Measurements from ENCODE around the gene SLC15A3. TPM values are rescaled to one million over a fixed set of nuclear protein-coding genes. Genes with fewer than 3 reads are reported as not detected.
A peak's percentile ranks its signal among the peaks of the same experiment; 100 is the strongest.
"Not testable (repeated sequence)": the region's sequence is repeated elsewhere in the genome, so short reads cannot be mapped to it uniquely, and the experiment has no call there.

SLC15A3 gene
- total RNA-seq, 1 donor from 2014 or later, result 20.8 TPM

GRCh38 chr11:60910281-60910687 lies 41.7 kb downstream of the SLC15A3 start:
- intact Hi-C loops (cut with DNase I), result no loop called here

GRCh38 chr11:60909680-60910280 lies 42.2 kb downstream of the SLC15A3 start:
- ATAC-seq; intact Hi-C loops (cut with DNase I); DNase-seq (ENCODE audit: missing footprints): not testable (repeated sequence)

More at GRCh38 chr11:60910281-60910687, 41.7 kb downstream of the SLC15A3 start:
- peak; percentile 68 for DNase-seq (ENCODE audit: missing footprints)
- no peak for ATAC-seq

- DNase-seq (ENCODE audit: missing footprints), result no peak
- intact Hi-C loops (cut with DNase I), result no loop called here
- ATAC-seq, result no peak
Observed at GRCh38 chr11:60908803-60909202, 43.2 kb downstream of the SLC15A3 start.

GRCh38 chr11:60906132-60906972 lies 45.6 kb downstream of the SLC15A3 start, which contains the start of gene PRPF19:
Gene PRPF19 (minus strand): TSS chr11:60906585. CDS start chr11:60906382, 203 bp downstream.
- DNase-seq (ENCODE audit: missing footprints) (peak; percentile 97), ATAC-seq (peak; percentile 98)
- intact Hi-C loops (cut with DNase I), result no loop called here

GRCh38 chr11:60905551-60906113 lies 46.3 kb downstream of the SLC15A3 start:
- ATAC-seq (no peak), DNase-seq (ENCODE audit: missing footprints) (no peak)
- intact Hi-C loops (cut with DNase I), result no loop called here

GRCh38 chr11:60905047-60905446 lies 46.9 kb downstream of the SLC15A3 start:
- intact Hi-C loops (cut with DNase I), result no loop called here
- ATAC-seq (no peak), DNase-seq (ENCODE audit: missing footprints) (no peak)

GRCh38 chr11:60902625-60903024 lies 49.4 kb downstream of the SLC15A3 start:
- DNase-seq (ENCODE audit: missing footprints) (no peak), ATAC-seq (no peak)
- intact Hi-C loops (cut with DNase I), result no loop called here

- intact Hi-C loops (cut with DNase I), result no loop called here
- ATAC-seq (no peak), DNase-seq (ENCODE audit: missing footprints) (no peak)
Observed at GRCh38 chr11:60900673-60901404, 51.1 kb downstream of the SLC15A3 start.

GRCh38 chr11:60899977-60900376 lies 52.0 kb downstream of the SLC15A3 start:
- no peak for ATAC-seq
- intact Hi-C loops (cut with DNase I), result loop anchor here (1.0 to 2.0 kb wide), 2 partner anchors 69 to 125 kb away; no protein-coding TSS in a partner anchor

GRCh38 chr11:60899046-60899936 lies 52.7 kb downstream of the SLC15A3 start:
- ATAC-seq, result peak; percentile 66
- no peak for DNase-seq (ENCODE audit: missing footprints)
- intact Hi-C loops (cut with DNase I), result loop anchor here (1.0 to 2.0 kb wide), 2 partner anchors 68 to 124 kb away; no protein-coding TSS in a partner anchor

More at GRCh38 chr11:60899977-60900376, 52.0 kb downstream of the SLC15A3 start:
- DNase-seq (ENCODE audit: missing footprints), result no peak

GRCh38 chr11:60897496-60897895 lies 54.5 kb downstream of the SLC15A3 start:
- intact Hi-C loops (cut with DNase I), result no loop called here
- ATAC-seq (no peak), DNase-seq (ENCODE audit: missing footprints) (no peak)

- DNase-seq (ENCODE audit: missing footprints) (no peak), ATAC-seq (no peak)
- intact Hi-C loops (cut with DNase I), result no loop called here
Observed at GRCh38 chr11:60895687-60896086, 56.3 kb downstream of the SLC15A3 start.

GRCh38 chr11:60891103-60891741 lies 60.8 kb downstream of the SLC15A3 start:
- intact Hi-C loops (cut with DNase I), result no loop called here
- no peak for DNase-seq (ENCODE audit: missing footprints)
- peak; percentile 6 for ATAC-seq

- no peak for ATAC-seq
- no peak for DNase-seq (ENCODE audit: missing footprints)
- intact Hi-C loops (cut with DNase I), result no loop called here
Observed at GRCh38 chr11:60890696-60891095, 61.3 kb downstream of the SLC15A3 start.

- intact Hi-C loops (cut with DNase I), result no loop called here
- ATAC-seq (no peak), DNase-seq (ENCODE audit: missing footprints) (no peak)
Observed at GRCh38 chr11:60889869-60890311, 62.1 kb downstream of the SLC15A3 start.

GRCh38 chr11:60887556-60887955 lies 64.4 kb downstream of the SLC15A3 start:
- no peak for DNase-seq (ENCODE audit: missing footprints)
- peak; percentile 77 for ATAC-seq
- intact Hi-C loops (cut with DNase I), result loop anchor here (1.0 kb wide), 1 partner anchor 56 kb away; no protein-coding TSS in a partner anchor
